Amniotic epithelial cell (primary cell): ENCODE data around the gene GFPT2.

Experiments
- DNase-seq: peaks from one replicate; pipeline ENCODE4 v3.0.0-alpha.2; 2010; ENCODE audit warnings: low read depth

GFPT2 gene

DNA sequence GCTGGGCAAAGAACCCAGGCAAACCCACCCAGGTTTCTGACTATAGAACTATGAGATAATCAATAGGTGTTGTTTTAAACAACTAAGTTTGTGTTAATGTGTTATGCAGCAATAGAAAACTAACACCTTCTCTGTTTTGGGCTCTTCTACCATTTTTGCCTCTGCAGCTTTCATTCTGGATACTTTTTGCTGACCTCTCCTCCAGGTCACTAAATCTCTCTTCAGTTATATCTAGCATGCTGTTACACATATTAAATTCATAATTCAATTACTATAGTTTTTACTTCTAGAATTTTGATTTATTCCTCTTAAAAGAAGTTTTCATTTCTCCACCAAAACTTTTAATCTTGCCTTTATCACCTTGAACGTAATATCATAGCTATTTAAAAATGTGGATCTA, 78.4 kb downstream of the GFPT2 start:
- no peak for DNase-seq

- no peak for DNase-seq
Observed at GRCh38 chr5:180271221-180271620, 81.9 kb downstream of the GFPT2 start.

DNA sequence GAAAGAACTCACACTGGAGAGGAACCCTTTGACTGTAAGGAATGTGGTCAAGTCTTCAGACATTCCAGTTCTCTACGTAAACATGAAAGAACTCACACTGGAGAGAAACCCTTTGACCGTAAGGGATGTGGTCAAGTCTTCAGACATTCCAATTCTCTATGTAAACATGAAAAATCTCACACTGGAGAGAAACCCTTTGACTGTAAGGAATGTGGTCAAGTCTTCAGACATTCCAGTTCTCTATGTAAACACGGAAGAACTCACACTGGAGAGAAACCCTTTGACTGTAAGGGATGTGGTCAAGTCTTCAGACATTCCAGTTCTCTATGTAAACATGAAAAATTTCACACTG, 93.9 kb downstream of the GFPT2 start:
- DNase-seq = no peak

- no peak for DNase-seq
Observed at GRCh38 chr5:180253036-180253824, 99.9 kb downstream of the GFPT2 start.

DNA sequence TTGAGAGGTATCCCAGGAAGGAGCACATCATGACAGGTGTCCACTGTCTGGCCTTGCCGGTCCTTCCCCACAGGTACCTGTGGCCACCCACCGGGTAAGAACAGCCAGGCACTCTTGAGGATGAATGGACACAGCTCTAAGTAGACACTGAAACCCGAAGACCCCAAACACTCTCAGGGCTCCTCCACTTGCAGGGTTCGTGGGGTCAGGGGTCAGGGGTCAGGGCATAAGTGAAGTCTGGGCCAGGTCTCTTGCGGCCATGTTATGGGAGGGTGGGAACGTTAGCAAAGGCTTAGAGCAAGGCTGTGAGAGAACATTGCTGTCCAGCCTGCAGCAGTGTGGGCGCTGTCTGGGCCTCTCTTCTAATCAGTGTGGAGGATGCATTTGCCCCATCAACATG, 101.2 kb downstream of the GFPT2 start:
- no peak for DNase-seq

DNA sequence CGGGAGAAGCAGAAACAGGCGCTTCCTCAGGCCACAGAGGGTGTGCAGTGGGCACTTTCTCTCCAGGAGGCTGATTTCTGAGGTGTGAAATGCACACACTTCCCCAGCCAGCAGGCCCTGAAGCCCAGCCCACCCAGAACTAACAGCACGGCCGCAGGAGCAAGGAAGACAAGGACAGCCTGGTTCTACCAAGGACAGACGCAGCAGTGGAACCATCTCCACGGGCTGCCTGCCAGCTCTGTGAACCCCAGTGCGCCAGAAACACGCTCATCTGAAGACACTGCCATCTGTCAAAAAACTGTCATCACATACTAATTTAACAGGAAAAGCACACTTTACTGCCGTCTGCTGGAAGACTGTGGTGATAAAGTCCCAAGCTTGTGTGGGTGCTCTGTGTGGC, 102.0 kb downstream of the GFPT2 start:
- no peak for DNase-seq
